ENCODE measurements around the gene MFNG.

Gene MFNG

GRCh38 chr22:37419969-37420685 is 66.1 kb downstream of the MFNG start:
- Histone ChIP-seq H3K4me3 (ENCODE audit: low read length, poor library complexity, severe bottlenecking) (no peak overlapping the region), H2AFZ (ENCODE audit: low read length) (no peak overlapping the region), H3K79me2 (ENCODE audit: insufficient read depth, low read length) (no peaks in the 10 kb centered on the region), H3K4me2 (ENCODE audit: low read depth, low read length, poor library complexity, severe bottlenecking) (no peak overlapping the region), H3K4me1 (ENCODE audit: insufficient read depth, low read length, poor library complexity, severe bottlenecking) (peaks cover 9% of the 10 kb centered on the region), H3F3A (ENCODE audit: low read depth) (no peaks in the 10 kb centered on the region), H3K27me3 (ENCODE audit: insufficient read depth, low read length, poor library complexity, severe bottlenecking) (peaks cover 5% of the 10 kb centered on the region), H3K9ac (ENCODE audit: low read depth, low read length, poor library complexity, severe bottlenecking) (no peak overlapping the region), H4K20me1 (ENCODE audit: insufficient read depth, low read length, poor library complexity, severe bottlenecking) (no peaks in the 10 kb centered on the region), H3K9me2 (replicated peaks; ENCODE audit: low read depth, low read length) (no peaks in the 10 kb centered on the region), H3K9me3 (ENCODE audit: insufficient read depth, low read depth, low read length) (no peaks in the 10 kb centered on the region), H3K36me3 (ENCODE audit: insufficient read depth, low read length) (no peaks in the 10 kb centered on the region)
- no peak for TF ChIP-seq EZH2phosphoT487 (IDR thresholded peaks at IDR 0.05; ENCODE audit: borderline replicate concordance)
- no peak for TF ChIP-seq CTCF (conservative IDR thresholded peaks at IDR 0.05; ENCODE audit: low read length)

GRCh38 chr22:37419370-37419968 is 66.7 kb downstream of the MFNG start:
- H3K4me2 ChIP-seq (ENCODE audit: low read depth, low read length, poor library complexity, severe bottlenecking), result no peak overlapping the region
- H3K36me3 ChIP-seq (ENCODE audit: insufficient read depth, low read length), result no peaks in the 10 kb centered on the region
- no peak for TF ChIP-seq CTCF (conservative IDR thresholded peaks at IDR 0.05; ENCODE audit: low read length)
- TF ChIP-seq EZH2phosphoT487 (IDR thresholded peaks at IDR 0.05; ENCODE audit: borderline replicate concordance), result no peak
- no peaks in the 10 kb centered on the region for H3K9me3 ChIP-seq (ENCODE audit: insufficient read depth, low read depth, low read length)
- no peaks in the 10 kb centered on the region for H4K20me1 ChIP-seq (ENCODE audit: insufficient read depth, low read length, poor library complexity, severe bottlenecking)
- peaks cover 5% of the 10 kb centered on the region for H3K27me3 ChIP-seq (ENCODE audit: insufficient read depth, low read length, poor library complexity, severe bottlenecking)
- H3F3A ChIP-seq (ENCODE audit: low read depth), result no peaks in the 10 kb centered on the region
- H3K79me2 ChIP-seq (ENCODE audit: insufficient read depth, low read length), result no peaks in the 10 kb centered on the region
- no peak overlapping the region for H3K9ac ChIP-seq (ENCODE audit: low read depth, low read length, poor library complexity, severe bottlenecking)
- no peaks in the 10 kb centered on the region for H3K9me2 ChIP-seq (replicated peaks; ENCODE audit: low read depth, low read length)
- H3K4me3 ChIP-seq (ENCODE audit: low read length, poor library complexity, severe bottlenecking), result no peak overlapping the region
- no peak overlapping the region for H2AFZ ChIP-seq (ENCODE audit: low read length)
- H3K4me1 ChIP-seq (ENCODE audit: insufficient read depth, low read length, poor library complexity, severe bottlenecking), result peaks cover 9% of the 10 kb centered on the region

All from Loucy (cell line).